ENCODE data around the gene ADGRG3.
"Not testable (repeated sequence)": the region's sequence is repeated elsewhere in the genome, so short reads cannot be mapped to it uniquely, and the experiment has no call there.

Gene ADGRG3

GRCh38 chr16:57658878-57659674, 9.0 kb upstream of the ADGRG3 start:
- in situ Hi-C loops (cut with MboI; ENCODE audit: low pct_unique_long_range_greater_than_20kb, low sequenced_read_pairs) = no loop called here
- DNase-seq = no peak

GRCh38 chr16:57660715-57661463, 7.2 kb upstream of the ADGRG3 start:
- in situ Hi-C loops (cut with MboI; ENCODE audit: low pct_unique_long_range_greater_than_20kb, low sequenced_read_pairs) = no loop called here
- no peak for DNase-seq

- in situ Hi-C loops (cut with MboI; ENCODE audit: low pct_unique_long_range_greater_than_20kb, low sequenced_read_pairs) = no loop called here
- no peak for DNase-seq
These were observed 6.6 kb upstream of the ADGRG3 start for GRCh38 chr16:57661510-57661909.

GRCh38 chr16:57661936-57662906, 5.9 kb upstream of the ADGRG3 start:
- no peak for DNase-seq

GRCh38 chr16:57663436-57663835, 4.7 kb upstream of the ADGRG3 start:
- DNase-seq = no peak

More at GRCh38 chr16:57661936-57662906, 5.9 kb upstream of the ADGRG3 start:
- in situ Hi-C loops (cut with MboI; ENCODE audit: low pct_unique_long_range_greater_than_20kb, low sequenced_read_pairs) = no loop called here

GRCh38 chr16:57663917-57664661, 4.0 kb upstream of the ADGRG3 start:
- in situ Hi-C loops (cut with MboI; ENCODE audit: low pct_unique_long_range_greater_than_20kb, low sequenced_read_pairs) = no loop called here
- DNase-seq = no peak

More at GRCh38 chr16:57663436-57663835, 4.7 kb upstream of the ADGRG3 start:
- in situ Hi-C loops (cut with MboI; ENCODE audit: low pct_unique_long_range_greater_than_20kb, low sequenced_read_pairs) = no loop called here

GRCh38 chr16:57664662-57665025, 3.5 kb upstream of the ADGRG3 start:
- in situ Hi-C loops (cut with MboI; ENCODE audit: low pct_unique_long_range_greater_than_20kb, low sequenced_read_pairs) = no loop called here
- no peak for DNase-seq

- DNase-seq = no peak
- in situ Hi-C loops (cut with MboI; ENCODE audit: low pct_unique_long_range_greater_than_20kb, low sequenced_read_pairs) = no loop called here
These were observed 2.6 kb upstream of the ADGRG3 start for GRCh38 chr16:57665541-57665940.

GRCh38 chr16:57666353-57667047, 1.6 kb upstream of the ADGRG3 start:
- in situ Hi-C loops (cut with MboI; ENCODE audit: low pct_unique_long_range_greater_than_20kb, low sequenced_read_pairs) = no loop called here
- no peak for DNase-seq

GRCh38 chr16:57667048-57667525, 1.0 kb upstream of the ADGRG3 start:
- in situ Hi-C loops (cut with MboI; ENCODE audit: low pct_unique_long_range_greater_than_20kb, low sequenced_read_pairs) = no loop called here
- no peak for DNase-seq

- in situ Hi-C loops (cut with MboI; ENCODE audit: low pct_unique_long_range_greater_than_20kb, low sequenced_read_pairs) = no loop called here
- no peak for DNase-seq
These were observed 412 bp upstream of the ADGRG3 start for GRCh38 chr16:57667526-57668262.

GRCh38 chr16:57668630-57669475, 747 bp downstream of the ADGRG3 start:
- DNase-seq = no peak
- in situ Hi-C loops (cut with MboI; ENCODE audit: low pct_unique_long_range_greater_than_20kb, low sequenced_read_pairs) = no loop called here

GRCh38 chr16:57669476-57670162, 1.5 kb downstream of the ADGRG3 start:
- DNase-seq = no peak
- in situ Hi-C loops (cut with MboI; ENCODE audit: low pct_unique_long_range_greater_than_20kb, low sequenced_read_pairs) = no loop called here

GRCh38 chr16:57670196-57670595, 2.1 kb downstream of the ADGRG3 start:
- in situ Hi-C loops (cut with MboI; ENCODE audit: low pct_unique_long_range_greater_than_20kb, low sequenced_read_pairs) = no loop called here
- DNase-seq = no peak

- DNase-seq; in situ Hi-C loops (cut with MboI; ENCODE audit: low pct_unique_long_range_greater_than_20kb, low sequenced_read_pairs): not testable (repeated sequence)
These were observed 3.3 kb downstream of the ADGRG3 start for GRCh38 chr16:57671451-57671850.

GRCh38 chr16:57672416-57672815, 4.3 kb downstream of the ADGRG3 start:
- in situ Hi-C loops (cut with MboI; ENCODE audit: low pct_unique_long_range_greater_than_20kb, low sequenced_read_pairs) = no loop called here
- DNase-seq = no peak
